Transverse colon (tissue), 4 donors: ENCODE data around the gene TENM4. TPM values are rescaled to one million over a fixed set of nuclear protein-coding genes. Genes with fewer than 3 reads are reported as not detected.

Experiments used
- DNase-seq: peaks from one replicate; pipeline ENCODE4 v3.0.0-alpha.2; 2019
- H3K27ac ChIP-seq, 4 donors: fragments of 200-600 bp; sonication (generic); 2 replicates each; pipeline ENCODE4 v1.5.1; 2016 to 2018; ENCODE audit warnings: inconsistent platforms in 4 of 4
- H3K27me3 ChIP-seq: fragments of 200-600 bp; sonication (generic); 2 replicates; pipeline ENCODE4 v1.5.1; 2017; ENCODE audit warnings: inconsistent platforms
- H3K36me3 ChIP-seq, 4 donors: fragments of 200-600 bp; sonication (generic); 2 replicates each; pipeline ENCODE4 v1.5.1; 2017 to 2019; ENCODE audit warnings: inconsistent platforms in 4 of 4
- H3K4me1 ChIP-seq, 4 donors: fragments of 200-600 bp; sonication (generic); 2 replicates each; pipeline ENCODE4 v1.5.1; 2017 to 2020; ENCODE audit warnings: inconsistent platforms in 4 of 4
- H3K4me3 ChIP-seq, 4 donors: fragments of 200-600 bp; sonication (generic); 1 replicate in 1 of 4; 2 replicates in 3 of 4; pipeline versions ENCODE4 v1.5.1 to v1.6.1; 2017 to 2019; ENCODE audit warnings: inconsistent platforms in 4 of 4
- H3K9me3 ChIP-seq, 2 donors: fragments of 200-600 bp; sonication (generic); 2 replicates each; pipeline ENCODE4 v1.5.1; 2017 to 2019; ENCODE audit warnings: inconsistent platforms in 2 of 2
- CTCF ChIP-seq, 5 experiments: fragments of 200-600 bp in 3 of 5; fragments of 450-650 bp in 2 of 5; sonication (generic) in 3 of 5; IDR thresholded peaks; 1 replicate in 2 of 5; 2 replicates in 3 of 5; pipeline ENCODE4 v1.5.1; 2016 to 2017; ENCODE audit warnings: antibody characterized with exemption in 5 of 5, inconsistent platforms in 3 of 5, mild to moderate bottlenecking in 2 of 5, moderate library complexity in 1 of 5
- EP300 ChIP-seq: sonication (generic); formaldehyde crosslinking; IDR thresholded peaks from one replicate; pipeline ENCODE4 v1.6.1; 2017; ENCODE audit warnings: antibody characterized with exemption, low read depth
- POLR2A ChIP-seq: fragments of 450-650 bp; IDR thresholded peaks from one replicate; pipeline ENCODE4 v1.6.1; 2016; ENCODE audit warnings: antibody characterized with exemption, mild to moderate bottlenecking, moderate library complexity
- POLR2AphosphoS5 ChIP-seq, 3 donors: sonication (generic); formaldehyde crosslinking; IDR thresholded peaks; one replicate each; pipeline ENCODE4 v1.6.1; 2016; ENCODE audit warnings: antibody characterized with exemption in 3 of 3
- WGBS, 2 donors: methylation state at CpG; one replicate each; pipeline ENCODE4 v1.1.5; 2018; ENCODE audit warnings: low coverage in 1 of 2; 5-methylcytosine and 5-hydroxymethylcytosine counted together
- in situ Hi-C, 4 donors: fragments of 200-750 bp; cut with MboI; loops; one replicate each; pipeline versions ENCODE4 v1.15.0 to v1.15.1; 2017; ENCODE audit warnings: low sequenced_read_pairs in 3 of 4, low pct_ligation_motif_present in 1 of 4, low pct_unique_long_range_greater_than_20kb in 1 of 4
- intact Hi-C: fragments of 100-400 bp; cut with DNase I; formaldehyde crosslinking; loops from one replicate; pipeline ENCODE4 v1.15.1; 2023; ENCODE audit warnings: low total_unique reads
- total RNA-seq, 4 donors: library from RNA; depleted of rRNA; stranded (reverse); fragments of >200 nt; gene quantifications; one replicate each; pipeline ENCODE4 v1.1.0, GENCODE V29; 2016

Gene TENM4
- total RNA-seq, 4 donors from 2014 or later, result 0.14 to 0.79 (median 0.39) TPM

GRCh38 chr11:79467761-79468160, 26.9 kb upstream of the TENM4 start:
- H3K27ac ChIP-seq, result no peak overlapping the region
- in situ Hi-C loops, result no loop called here
- no peak overlapping the region for H3K4me3 ChIP-seq
- no peaks in the 10 kb centered on the region for H3K36me3 ChIP-seq
- H3K4me1 ChIP-seq, result no peaks in the 10 kb centered on the region
- H3K27me3 ChIP-seq, result no peaks in the 10 kb centered on the region
- no peak for DNase-seq
- WGBS, 2 donors, result 36 to 70% methylated on average over 2 of the region's 2 CpGs
- TF ChIP-seq EP300 (no peak), POLR2A (no peak), CTCF (IDR thresholded peaks at IDR 0.05) (no peak), POLR2AphosphoS5 (IDR thresholded peaks at IDR 0.05) (no peak)
- intact Hi-C loops, result no loop called here
- H3K9me3 ChIP-seq, result no peaks in the 10 kb centered on the region

GRCh38 chr11:79466411-79466810, 25.6 kb upstream of the TENM4 start:
- DNase-seq, result no peak
- no peak overlapping the region for H3K4me3 ChIP-seq
- TF ChIP-seq POLR2AphosphoS5 (IDR thresholded peaks at IDR 0.05) (no peak), EP300 (no peak), POLR2A (no peak), CTCF (IDR thresholded peaks at IDR 0.05) (no peak)
- intact Hi-C loops, result no loop called here
- H3K27ac ChIP-seq, result no peak overlapping the region
- no peaks in the 10 kb centered on the region for H3K27me3 ChIP-seq
- H3K9me3 ChIP-seq, result no peaks in the 10 kb centered on the region
- in situ Hi-C loops, result no loop called here
- WGBS, 2 donors, result 38 to 59% methylated on average over 2 of the region's 2 CpGs
- H3K4me1 ChIP-seq, result no peaks in the 10 kb centered on the region
- no peaks in the 10 kb centered on the region for H3K36me3 ChIP-seq

- WGBS, 2 donors, result 91 to 97% methylated on average over 1 to 2 of the region's 2 CpGs
- no peak overlapping the region for H3K4me3 ChIP-seq
- no peaks in the 10 kb centered on the region for H3K36me3 ChIP-seq
- in situ Hi-C loops (no loop called here), intact Hi-C loops (no loop called here)
- no peak overlapping the region for H3K27ac ChIP-seq
- H3K9me3 ChIP-seq, result no peaks in the 10 kb centered on the region
- no peak for TF ChIP-seq POLR2A
- TF ChIP-seq CTCF (IDR thresholded peaks at IDR 0.05), result no peak
- TF ChIP-seq POLR2AphosphoS5 (IDR thresholded peaks at IDR 0.05), result no peak
- TF ChIP-seq EP300, result no peak
- no peaks in the 10 kb centered on the region for H3K27me3 ChIP-seq
- no peak for DNase-seq
- H3K4me1 ChIP-seq, result no peaks in the 10 kb centered on the region
These were observed 24.3 kb upstream of the TENM4 start for GRCh38 chr11:79465160-79465559.

- Histone ChIP-seq H3K27ac (no peak overlapping the region), H3K4me3 (no peak overlapping the region), H3K27me3 (no peaks in the 10 kb centered on the region), H3K9me3 (no peaks in the 10 kb centered on the region), H3K36me3 (no peaks in the 10 kb centered on the region), H3K4me1 (no peaks in the 10 kb centered on the region)
- WGBS, 2 donors, result 82 to 84% methylated on average over 7 of the region's 7 CpGs
- DNase-seq, result no peak
- in situ Hi-C loops (no loop called here), intact Hi-C loops (no loop called here)
- TF ChIP-seq POLR2AphosphoS5 (IDR thresholded peaks at IDR 0.05) (no peak), POLR2A (no peak), CTCF (IDR thresholded peaks at IDR 0.05) (no peak), EP300 (no peak)
These were observed 21.1 kb upstream of the TENM4 start for GRCh38 chr11:79461666-79462645.
